ENCODE results near the gene TLCD4. TPM values are rescaled to one million over a fixed set of nuclear protein-coding genes. Genes with fewer than 3 reads are reported as not detected.

TLCD4 gene
- total RNA-seq, 6 experiments from 2014 or later: 0.17 to 0.37 (median 0.26) TPM

GRCh38 chr1:95080879-95081278, 36.3 kb upstream of the TLCD4 start:
- TF ChIP-seq CTCF (IDR thresholded peaks at IDR 0.05): no peak
- DNase-seq: no peak
- Mint-ChIP-seq H3K27ac (no peak overlapping the region), H3K4me3 (no peak overlapping the region), H3K36me3 (ENCODE audit: low read depth) (no peaks in the 10 kb centered on the region), H3K9me3 (no peaks in the 10 kb centered on the region), H3K4me1 (ENCODE audit: low read depth) (peaks cover 18% of the 10 kb centered on the region), H3K27me3 (ENCODE audit: insufficient read depth) (no peaks in the 10 kb centered on the region)

- DNase-seq: peak; percentile 43
- TF ChIP-seq CTCF (IDR thresholded peaks at IDR 0.05): peak; percentile 82
- Mint-ChIP-seq H3K27ac (peak overlapping the region; percentile 39), H3K4me3 (no peak overlapping the region), H3K27me3 (ENCODE audit: insufficient read depth) (peaks cover 2% of the 10 kb centered on the region; the same call in 1 of the 2 replicates), H3K36me3 (ENCODE audit: low read depth) (no peaks in the 10 kb centered on the region), H3K4me1 (ENCODE audit: low read depth) (peaks cover 38% of the 10 kb centered on the region), H3K9me3 (no peaks in the 10 kb centered on the region)
These were observed 32.6 kb upstream of the TLCD4 start for GRCh38 chr1:95084317-95085176.

DNA sequence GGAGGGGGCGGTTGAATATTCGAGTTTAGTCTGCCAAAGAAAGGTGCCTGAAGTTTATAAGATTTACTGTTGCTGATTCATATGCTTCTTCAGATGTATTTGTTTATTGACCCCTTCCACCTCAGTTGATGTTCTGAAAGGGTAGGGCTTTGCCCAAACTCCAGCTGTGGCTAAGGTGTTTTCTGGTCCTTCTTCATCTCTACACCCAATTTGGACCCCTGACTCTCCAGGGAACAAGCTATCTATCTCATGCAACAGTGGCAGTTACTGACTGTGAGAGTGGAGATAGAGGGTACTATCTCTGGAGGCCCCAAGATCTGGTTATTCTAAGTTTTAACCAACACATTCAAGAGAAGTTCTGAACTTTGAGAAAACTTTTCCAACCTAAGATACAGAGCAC, 31.8 kb upstream of the TLCD4 start:
- no peak for TF ChIP-seq CTCF (IDR thresholded peaks at IDR 0.05)
- Mint-ChIP-seq H3K4me1 (ENCODE audit: low read depth) (peaks cover 38% of the 10 kb centered on the region), H3K27ac (no peak overlapping the region), H3K4me3 (no peak overlapping the region), H3K9me3 (no peaks in the 10 kb centered on the region), H3K36me3 (ENCODE audit: low read depth) (no peaks in the 10 kb centered on the region), H3K27me3 (ENCODE audit: insufficient read depth) (peaks cover 2% of the 10 kb centered on the region)
- no peak for DNase-seq

GRCh38 chr1:95086949-95087533, 30.1 kb upstream of the TLCD4 start:
- H3K36me3 Mint-ChIP-seq (ENCODE audit: low read depth): no peaks in the 10 kb centered on the region
- H3K4me1 Mint-ChIP-seq (ENCODE audit: low read depth): peaks cover 38% of the 10 kb centered on the region
- peak overlapping the region; percentile 22; the same call in 1 of the 2 replicates for H3K4me3 Mint-ChIP-seq
- no peak for TF ChIP-seq CTCF (IDR thresholded peaks at IDR 0.05)
- H3K27ac Mint-ChIP-seq: peak overlapping the region; percentile 83
- DNase-seq: peak; percentile 76
- H3K27me3 Mint-ChIP-seq (ENCODE audit: insufficient read depth): peaks cover 2% of the 10 kb centered on the region
- H3K9me3 Mint-ChIP-seq: no peaks in the 10 kb centered on the region

GRCh38 chr1:95088303-95088702, 28.9 kb upstream of the TLCD4 start:
- Mint-ChIP-seq H3K4me1 (ENCODE audit: low read depth) (peaks cover 38% of the 10 kb centered on the region), H3K27ac (peak overlapping the region; percentile 57)
- TF ChIP-seq CTCF (IDR thresholded peaks at IDR 0.05): no peak

More at GRCh38 chr1:95088303-95088702, 28.9 kb upstream of the TLCD4 start:
- Mint-ChIP-seq H3K27me3 (ENCODE audit: insufficient read depth) (peaks cover 2% of the 10 kb centered on the region), H3K4me3 (no peak overlapping the region; the same call in 1 of the 2 replicates), H3K9me3 (no peaks in the 10 kb centered on the region), H3K36me3 (ENCODE audit: low read depth) (no peaks in the 10 kb centered on the region)
- no peak for DNase-seq
